GF-D8 (cell line): ENCODE results near the gene PGC.
A peak's percentile ranks its signal among the peaks of the same experiment; 100 is the strongest.
"Not testable (repeated sequence)": the region's sequence is repeated elsewhere in the genome, so short reads cannot be mapped to it uniquely, and the experiment has no call there.

Experiments used
- DNase-seq: peaks from one replicate; lab custom pipeline; 2025; lab: John Stamatoyannopoulos, UW

PGC gene

GRCh38 chr6:41775293-41775882 is 28.2 kb upstream of the PGC start:
- DNase-seq: no peak

- no peak for DNase-seq
These were observed 27.6 kb upstream of the PGC start for GRCh38 chr6:41774841-41775240.

GRCh38 chr6:41771058-41771983 is 24.1 kb upstream of the PGC start:
- no peak for DNase-seq

GRCh38 chr6:41770381-41771057 is 23.3 kb upstream of the PGC start:
- DNase-seq: no peak

- DNase-seq: no peak
These were observed 22.2 kb upstream of the PGC start for GRCh38 chr6:41769376-41769775.

GRCh38 chr6:41768545-41769308 is 21.5 kb upstream of the PGC start:
- peak; percentile 43 for DNase-seq

GRCh38 chr6:41767112-41767833 is 20.1 kb upstream of the PGC start:
- peak; percentile 15 for DNase-seq

GRCh38 chr6:41766043-41766664 is 19.0 kb upstream of the PGC start:
- not testable (repeated sequence) for DNase-seq

- DNase-seq: no peak
These were observed 16.3 kb upstream of the PGC start for GRCh38 chr6:41763470-41763869.

GRCh38 chr6:41759905-41760579 is 12.8 kb upstream of the PGC start:
- DNase-seq: no peak

GRCh38 chr6:41759106-41759904 is 12.1 kb upstream of the PGC start:
- no peak for DNase-seq

- DNase-seq: no peak
These were observed 11.4 kb upstream of the PGC start for GRCh38 chr6:41758641-41759035.

- no peak for DNase-seq
These were observed 10.9 kb upstream of the PGC start for GRCh38 chr6:41757931-41758640.

GRCh38 chr6:41757271-41757670 is 10.1 kb upstream of the PGC start:
- DNase-seq: no peak

- DNase-seq: no peak
These were observed 9.2 kb upstream of the PGC start for GRCh38 chr6:41756354-41756753.

- no peak for DNase-seq
These were observed 8.7 kb upstream of the PGC start for GRCh38 chr6:41755895-41756294.

- DNase-seq: no peak
These were observed 3.2 kb upstream of the PGC start for GRCh38 chr6:41750374-41750773.

GRCh38 chr6:41748542-41748941 is 1.3 kb upstream of the PGC start:
- no peak for DNase-seq

GRCh38 chr6:41748102-41748477 is 893 bp upstream of the PGC start:
- no peak for DNase-seq
